Urinary bladder (tissue), 4 donors: ENCODE data around the gene PEAK3. TPM values are rescaled to one million over a fixed set of nuclear protein-coding genes. Genes with fewer than 3 reads are reported as not detected.

Source experiments
- DNase-seq: peaks from one replicate; pipeline ENCODE4 v3.0.0-alpha.2; 2015; ENCODE audit errors: extremely low spot score
- H3K27ac ChIP-seq: one replicate; pipeline ENCODE4 v1.5.1; 2013; ENCODE audit warnings: low read depth, mild to moderate bottlenecking, moderate library complexity
- H3K36me3 ChIP-seq: one replicate; pipeline ENCODE4 v1.6.1; 2013; ENCODE audit warnings: mild to moderate bottlenecking, moderate library complexity; ENCODE audit not compliant: insufficient read depth
- H3K4me1 ChIP-seq: one replicate; pipeline ENCODE4 v1.6.1; 2013; ENCODE audit warnings: mild to moderate bottlenecking, moderate library complexity; ENCODE audit not compliant: insufficient read depth
- H3K4me3 ChIP-seq: one replicate; pipeline ENCODE4 v1.5.1; 2013; ENCODE audit warnings: low read depth, low read length
- WGBS: extraction: QIAGEN DNeasy Blood & Tissue Kit; methylation state at CpG from one replicate; pipeline ENCODE4 v1.1.7; 2013; 5-methylcytosine and 5-hydroxymethylcytosine counted together
- polyA plus RNA-seq: library from polyadenylated mRNA; stranded (reverse); fragments of 200-250 nt; gene quantifications from one replicate; pipeline ENCODE4 v1.2.3, GENCODE V29; 2013
- total RNA-seq: library from RNA; depleted of rRNA; stranded (reverse); fragments of >200 nt; gene quantifications from one replicate; pipeline ENCODE4 v1.2.3, GENCODE V29; 2014
- donor health status: healthy with polysubstance abuse.
- donor health status: healthy.

The PEAK3 gene
- total and polyA plus RNA-seq, 2 donors: 0.58 TPM; not detected in 1

DNA sequence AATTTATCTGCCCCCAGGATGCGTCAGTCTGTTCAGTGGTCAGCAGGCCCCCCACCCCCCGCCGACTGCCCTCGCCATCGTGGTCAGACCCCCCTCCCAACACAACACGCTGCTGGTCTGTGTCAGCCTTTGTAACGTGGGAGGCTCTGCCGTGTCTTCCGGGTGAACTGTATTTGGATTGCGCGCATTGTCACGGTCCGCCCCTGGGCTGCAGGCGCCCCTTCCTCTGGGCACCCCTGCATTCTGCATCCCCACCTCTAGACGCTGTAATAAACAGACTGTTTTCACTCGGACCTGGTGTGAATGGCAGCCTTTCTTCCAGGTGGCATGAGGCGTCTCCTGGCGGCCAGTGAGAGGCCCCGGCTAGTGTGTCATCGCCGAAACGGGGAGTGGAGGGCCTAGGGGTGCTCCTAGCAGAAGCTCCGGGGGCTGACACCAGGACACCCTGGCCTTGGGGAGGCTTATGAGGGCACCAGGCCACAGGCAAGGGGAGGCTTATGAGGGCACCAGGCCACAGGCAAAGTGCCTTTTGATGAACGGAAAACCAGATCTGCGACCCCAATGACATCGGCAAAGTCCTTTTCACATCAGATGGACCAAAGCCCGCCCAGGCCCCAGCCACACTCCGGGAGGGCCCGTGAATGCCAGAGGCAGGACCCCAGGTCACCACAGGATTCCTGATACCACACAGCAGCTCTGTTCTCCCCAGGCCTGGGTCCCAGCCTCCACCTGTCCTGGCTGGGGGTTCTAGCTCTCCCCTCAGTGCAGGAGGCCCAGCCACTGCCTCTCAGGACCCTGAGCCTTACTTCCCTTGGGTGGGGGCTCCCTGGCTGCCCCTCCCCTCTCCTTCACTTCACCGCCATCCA is 49.5 kb downstream of the PEAK3 start:
- no peak for DNase-seq
- H3K36me3 ChIP-seq: no peaks in the 10 kb centered on the region
- no peak overlapping the region for H3K4me3 ChIP-seq
- no peaks in the 10 kb centered on the region for H3K4me1 ChIP-seq
- H3K27ac ChIP-seq: no peak overlapping the region
- 76% methylated on average over 30 of the region's 30 CpGs for WGBS

DNA sequence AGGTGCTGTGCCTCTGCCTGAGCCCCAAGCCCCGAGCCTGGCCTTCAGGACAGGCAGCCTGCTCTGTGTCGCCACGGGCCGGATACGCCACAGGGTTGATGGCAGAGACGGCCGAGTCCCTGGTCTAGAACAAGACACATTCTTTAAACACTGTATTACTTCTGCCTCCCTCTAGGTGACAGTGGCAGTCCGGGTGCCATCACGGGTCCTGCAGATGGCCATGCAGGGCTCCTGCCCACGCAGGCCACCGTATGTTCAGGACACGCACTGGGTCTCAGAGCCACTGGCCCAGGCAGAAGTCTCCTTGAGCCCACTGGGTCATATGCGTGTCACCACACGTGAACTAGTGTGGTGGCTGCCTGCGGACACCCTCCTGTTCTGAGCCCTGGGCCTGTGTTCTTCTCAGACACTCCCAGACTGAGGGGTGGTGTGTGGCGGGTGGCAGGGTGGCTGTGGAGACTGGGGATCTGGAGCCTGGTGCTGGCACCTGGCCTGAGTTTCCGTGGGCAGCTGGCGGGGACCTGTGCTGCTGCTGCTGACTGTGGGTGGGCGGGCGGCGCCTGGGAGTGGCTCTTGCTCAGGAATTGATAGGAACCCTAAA is 50.3 kb downstream of the PEAK3 start:
- Histone ChIP-seq H3K36me3 (peaks cover under 1% of the 10 kb centered on the region), H3K4me3 (no peak overlapping the region), H3K27ac (no peak overlapping the region), H3K4me1 (no peaks in the 10 kb centered on the region)
- DNase-seq: no peak
- 77% methylated on average over 21 of the region's 21 CpGs for WGBS

DNA sequence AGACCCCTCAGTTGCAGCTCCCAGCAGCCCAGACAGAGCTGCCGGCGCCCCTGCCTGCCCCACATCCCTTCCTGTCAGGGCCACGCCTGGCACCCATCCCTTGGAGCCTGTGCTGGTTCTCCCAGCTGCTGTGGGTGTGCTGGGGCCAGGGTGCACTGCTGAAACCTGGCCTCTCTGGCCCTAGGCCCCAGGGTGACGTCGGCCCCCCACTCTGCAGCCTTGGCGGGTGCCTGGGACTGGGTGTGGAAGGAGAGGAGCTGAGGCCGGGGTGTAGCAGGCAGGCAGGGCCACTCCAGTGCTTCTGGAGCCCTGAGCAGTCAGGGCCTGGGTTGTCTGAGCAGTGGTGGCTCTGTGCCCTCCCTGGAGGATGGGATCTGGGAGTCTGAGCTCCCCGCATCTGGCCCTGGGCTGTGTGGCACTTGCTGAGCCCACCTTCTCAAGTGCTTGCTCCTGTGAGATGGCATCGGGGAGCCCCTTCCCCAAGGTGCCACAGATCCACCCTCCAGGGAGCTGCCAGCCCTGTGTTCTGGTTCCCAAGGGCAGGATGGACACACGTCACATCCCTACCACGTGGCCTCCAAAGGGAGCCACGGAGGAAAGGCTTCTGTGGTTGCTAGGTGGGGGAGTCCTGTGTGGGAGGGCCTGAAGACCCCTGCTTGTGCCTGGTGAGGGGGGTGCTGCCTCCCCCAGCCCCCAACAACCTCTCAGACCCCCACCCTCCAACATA is 51.0 kb downstream of the PEAK3 start:
- no peaks in the 10 kb centered on the region for H3K4me1 ChIP-seq
- H3K36me3 ChIP-seq: peaks cover 3% of the 10 kb centered on the region
- H3K27ac ChIP-seq: no peak overlapping the region
- DNase-seq: no peak
- H3K4me3 ChIP-seq: no peak overlapping the region
- WGBS: 74% methylated on average over 12 of the region's 12 CpGs

DNA sequence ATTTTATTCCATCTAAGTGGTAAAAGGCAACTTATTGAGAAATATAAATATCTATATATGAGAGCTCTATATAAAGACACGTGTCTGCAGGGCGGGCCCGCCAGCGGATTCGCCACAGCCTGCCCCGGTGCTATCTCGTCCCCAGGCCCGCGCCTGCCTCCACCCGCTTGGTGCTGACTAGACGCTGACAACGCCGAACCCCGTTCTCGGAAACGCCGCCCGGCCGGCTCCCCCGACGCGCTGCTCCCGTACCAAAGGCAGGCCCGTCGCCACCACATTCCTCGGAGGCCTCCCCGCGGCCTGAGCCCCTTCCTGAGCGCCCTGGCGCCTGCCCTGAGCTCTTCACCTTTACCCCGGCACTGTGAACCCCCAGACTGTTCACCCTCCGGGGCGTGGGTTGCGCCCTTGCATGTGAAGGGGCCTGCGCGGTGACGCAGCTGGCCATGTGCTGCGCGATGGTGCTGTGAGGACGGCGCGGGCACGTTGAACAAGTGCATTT is 51.9 kb downstream of the PEAK3 start:
- no peak for DNase-seq
- Histone ChIP-seq H3K27ac (no peak overlapping the region), H3K36me3 (peaks cover 3% of the 10 kb centered on the region), H3K4me3 (no peak overlapping the region), H3K4me1 (no peaks in the 10 kb centered on the region)
- WGBS: 92% methylated on average over 43 of the region's 43 CpGs

DNA sequence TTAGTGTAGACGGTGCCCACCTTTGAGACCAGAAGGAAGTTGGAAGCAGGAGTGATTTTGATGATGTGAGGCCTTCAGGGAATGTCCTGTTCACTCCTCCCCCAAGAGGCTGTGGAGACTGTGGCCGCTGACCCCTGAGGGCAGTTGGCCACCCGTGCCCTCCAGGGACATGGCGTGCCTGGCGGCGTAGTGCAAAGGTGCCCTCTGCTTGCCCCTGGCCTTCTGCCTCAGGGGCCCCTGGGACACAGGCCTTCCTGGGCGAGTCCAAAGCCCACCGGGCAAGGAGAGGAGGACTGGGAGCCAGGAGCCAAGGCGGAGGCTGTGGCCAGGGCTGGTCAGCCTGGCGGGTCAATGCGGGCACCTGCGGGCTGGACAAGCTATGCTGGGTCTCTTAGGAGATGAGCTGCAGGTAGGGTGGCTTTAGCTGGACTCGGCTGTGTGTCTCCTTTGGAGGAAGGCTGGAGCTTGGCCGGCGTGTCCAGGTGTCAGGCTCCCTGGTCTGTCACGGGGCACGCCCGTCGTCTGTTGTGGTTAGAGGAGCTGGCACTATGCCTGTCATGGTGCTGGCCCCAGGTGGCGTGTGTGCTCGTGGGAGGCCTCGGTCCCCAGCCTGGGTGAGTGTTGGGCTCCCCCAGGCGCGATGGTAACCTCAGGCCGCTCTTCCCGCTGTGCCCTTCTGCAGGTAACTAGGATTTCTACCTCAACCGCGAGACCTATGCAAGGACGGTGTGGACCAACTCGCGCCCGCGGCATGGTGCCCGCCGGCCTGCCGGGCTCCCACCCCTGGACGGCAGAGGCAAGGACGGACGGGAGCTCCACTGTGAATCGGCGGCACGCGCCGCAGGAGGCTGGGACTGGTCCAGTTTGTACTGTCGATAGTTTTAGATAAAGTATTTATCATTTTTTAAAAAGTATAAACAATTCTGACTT is 52.6 kb downstream of the PEAK3 start:
- Histone ChIP-seq H3K4me1 (no peaks in the 10 kb centered on the region), H3K36me3 (peaks cover 3% of the 10 kb centered on the region), H3K4me3 (no peak overlapping the region), H3K27ac (no peak overlapping the region)
- 93% methylated on average over 45 of the region's 45 CpGs for WGBS
- DNase-seq: no peak

DNA sequence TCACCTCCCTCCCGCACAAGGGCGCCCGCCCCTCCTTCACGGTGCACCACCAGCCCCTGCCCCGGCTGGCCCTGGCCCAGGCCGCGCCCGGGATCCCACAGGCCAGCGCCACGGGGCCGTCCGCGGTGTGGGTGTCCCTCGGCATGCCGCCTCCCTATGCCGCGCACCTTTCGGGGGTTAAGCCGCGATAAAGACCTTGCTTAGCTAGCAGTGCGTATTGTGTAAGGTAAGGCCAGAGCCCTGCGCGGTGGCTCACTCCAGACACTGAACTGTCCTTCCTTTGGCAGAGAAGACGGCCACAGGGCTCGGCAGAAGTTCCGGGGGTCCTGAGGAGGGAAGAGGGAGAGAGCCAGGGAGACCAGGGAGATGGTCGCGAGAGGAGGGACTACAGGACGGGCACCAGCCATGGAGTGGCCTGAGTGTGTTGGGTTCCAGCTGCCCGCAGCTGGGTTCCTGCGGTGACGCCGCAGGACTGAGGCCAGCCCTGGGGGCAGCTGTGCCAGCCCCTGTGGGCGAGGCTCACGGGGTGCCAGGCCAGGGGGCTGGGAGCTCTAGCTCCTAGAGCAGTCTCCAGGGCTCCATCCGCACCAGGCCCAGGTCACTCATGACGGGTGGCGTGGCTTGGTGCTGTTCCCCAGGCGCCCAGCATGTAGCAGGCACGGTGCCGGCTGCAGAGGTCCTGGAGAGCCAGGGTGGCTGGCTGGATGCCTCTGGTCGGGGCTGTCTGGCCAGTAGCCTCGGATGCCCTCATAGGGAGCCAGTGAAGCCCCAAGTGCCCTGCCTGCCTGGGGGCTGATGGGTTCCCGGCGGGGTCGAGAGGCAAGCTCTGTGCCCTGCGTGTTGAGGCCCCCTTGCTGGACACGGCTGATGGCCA is 53.6 kb downstream of the PEAK3 start:
- Histone ChIP-seq H3K27ac (no peak overlapping the region), H3K4me3 (no peak overlapping the region), H3K36me3 (peaks cover 3% of the 10 kb centered on the region), H3K4me1 (no peaks in the 10 kb centered on the region)
- WGBS: 94% methylated on average over 48 of the region's 48 CpGs
- no peak for DNase-seq

DNA sequence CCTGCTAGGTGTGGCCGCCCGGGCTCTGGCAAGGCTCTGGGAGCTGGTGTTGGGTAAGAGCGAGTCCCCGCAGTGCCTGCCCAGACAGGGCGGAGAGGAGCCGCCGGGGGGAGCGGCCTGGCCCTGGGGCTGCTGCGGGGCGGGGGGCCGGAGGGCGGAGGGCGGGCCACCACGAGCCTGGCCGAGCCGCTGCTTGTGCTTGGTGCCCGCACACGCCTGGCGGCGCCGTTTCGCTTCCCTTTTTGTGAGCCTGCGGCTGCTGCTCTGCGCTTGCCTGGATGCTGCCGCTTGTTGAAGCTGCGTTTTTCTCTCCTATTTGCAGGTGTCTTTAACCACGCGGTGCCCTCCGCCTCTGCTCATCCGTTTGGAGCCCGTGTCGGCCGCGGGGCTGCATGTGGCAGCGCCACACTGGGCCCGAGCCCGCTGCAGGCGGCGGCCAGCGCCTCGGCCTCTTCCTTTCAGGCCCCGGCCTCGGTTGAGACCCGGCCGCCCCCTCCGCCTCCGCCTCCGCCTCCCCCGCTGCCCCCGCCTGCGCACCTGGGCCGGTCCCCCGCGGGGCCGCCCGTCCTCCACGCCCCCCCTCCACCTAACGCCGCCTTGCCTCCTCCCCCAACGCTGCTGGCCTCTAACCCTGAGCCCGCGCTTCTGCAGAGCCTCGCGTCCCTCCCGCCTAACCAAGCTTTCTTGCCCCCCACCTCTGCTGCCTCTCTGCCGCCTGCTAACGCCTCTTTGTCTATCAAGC is 54.4 kb downstream of the PEAK3 start:
- Histone ChIP-seq H3K4me3 (no peak overlapping the region), H3K36me3 (peaks cover 3% of the 10 kb centered on the region), H3K27ac (no peak overlapping the region), H3K4me1 (no peaks in the 10 kb centered on the region)
- no peak for DNase-seq
- WGBS: 91% methylated on average over 67 of the region's 67 CpGs

DNA sequence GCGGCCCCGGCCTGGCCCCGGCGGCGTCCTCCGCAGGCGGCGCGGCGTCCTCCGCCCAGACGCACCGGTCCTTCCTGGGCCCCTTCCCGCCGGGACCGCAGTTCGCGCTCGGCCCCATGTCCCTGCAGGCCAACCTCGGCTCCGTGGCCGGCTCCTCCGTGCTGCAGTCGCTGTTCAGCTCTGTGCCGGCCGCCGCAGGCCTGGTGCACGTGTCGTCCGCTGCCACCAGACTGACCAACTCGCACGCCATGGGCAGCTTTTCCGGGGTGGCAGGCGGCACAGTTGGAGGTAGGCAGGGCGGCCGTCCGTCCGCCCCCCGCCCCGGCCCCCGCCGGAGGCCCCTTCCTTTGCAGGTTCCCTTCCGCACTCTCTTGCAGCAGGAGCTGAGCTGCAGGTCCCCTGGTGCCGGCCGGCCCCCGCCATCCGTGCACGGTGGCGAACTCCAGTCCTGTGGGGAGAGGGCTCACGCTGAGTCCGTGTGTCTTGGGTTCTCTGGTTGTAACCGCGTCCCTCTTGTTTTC is 55.1 kb downstream of the PEAK3 start:
- DNase-seq: no peak
- H3K4me3 ChIP-seq: no peak overlapping the region
- no peaks in the 10 kb centered on the region for H3K4me1 ChIP-seq
- WGBS: 96% methylated on average over 53 of the region's 53 CpGs
- H3K27ac ChIP-seq: no peak overlapping the region
- peaks cover 3% of the 10 kb centered on the region for H3K36me3 ChIP-seq

DNA sequence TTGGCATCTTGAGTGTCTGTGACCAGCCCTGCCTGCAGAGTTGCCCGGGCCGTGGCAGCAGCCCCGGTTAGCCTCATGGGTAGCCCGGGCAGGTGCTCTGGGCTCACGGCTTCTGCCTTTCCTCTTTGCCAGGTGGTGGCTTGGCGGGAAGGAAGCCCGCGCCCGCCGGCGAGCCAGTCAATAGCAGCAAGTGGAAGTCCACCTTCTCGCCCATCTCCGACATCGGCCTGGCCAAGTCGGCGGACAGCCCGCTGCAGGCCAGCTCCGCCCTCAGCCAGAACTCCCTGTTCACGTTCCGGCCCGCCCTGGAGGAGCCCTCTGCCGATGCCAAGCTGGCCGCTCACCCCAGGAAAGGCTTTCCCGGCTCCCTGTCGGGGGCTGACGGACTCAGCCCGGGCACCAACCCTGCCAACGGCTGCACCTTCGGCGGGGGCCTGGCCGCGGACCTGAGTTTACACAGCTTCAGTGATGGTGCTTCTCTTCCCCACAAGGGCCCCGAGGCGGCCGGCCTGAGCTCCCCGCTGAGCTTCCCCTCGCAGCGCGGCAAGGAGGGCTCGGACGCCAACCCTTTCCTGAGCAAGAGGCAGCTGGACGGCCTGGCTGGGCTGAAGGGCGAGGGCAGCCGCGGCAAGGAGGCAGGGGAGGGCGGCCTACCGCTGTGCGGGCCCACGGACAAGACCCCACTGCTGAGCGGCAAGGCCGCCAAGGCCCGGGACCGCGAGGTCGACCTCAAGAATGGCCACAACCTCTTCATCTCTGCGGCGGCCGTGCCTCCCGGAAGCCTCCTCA is 55.7 kb downstream of the PEAK3 start:
- H3K4me3 ChIP-seq: no peak overlapping the region
- no peak for DNase-seq
- no peak overlapping the region for H3K27ac ChIP-seq
- peaks cover 3% of the 10 kb centered on the region for H3K36me3 ChIP-seq
- 94% methylated on average over 59 of the region's 59 CpGs for WGBS
- no peaks in the 10 kb centered on the region for H3K4me1 ChIP-seq

DNA sequence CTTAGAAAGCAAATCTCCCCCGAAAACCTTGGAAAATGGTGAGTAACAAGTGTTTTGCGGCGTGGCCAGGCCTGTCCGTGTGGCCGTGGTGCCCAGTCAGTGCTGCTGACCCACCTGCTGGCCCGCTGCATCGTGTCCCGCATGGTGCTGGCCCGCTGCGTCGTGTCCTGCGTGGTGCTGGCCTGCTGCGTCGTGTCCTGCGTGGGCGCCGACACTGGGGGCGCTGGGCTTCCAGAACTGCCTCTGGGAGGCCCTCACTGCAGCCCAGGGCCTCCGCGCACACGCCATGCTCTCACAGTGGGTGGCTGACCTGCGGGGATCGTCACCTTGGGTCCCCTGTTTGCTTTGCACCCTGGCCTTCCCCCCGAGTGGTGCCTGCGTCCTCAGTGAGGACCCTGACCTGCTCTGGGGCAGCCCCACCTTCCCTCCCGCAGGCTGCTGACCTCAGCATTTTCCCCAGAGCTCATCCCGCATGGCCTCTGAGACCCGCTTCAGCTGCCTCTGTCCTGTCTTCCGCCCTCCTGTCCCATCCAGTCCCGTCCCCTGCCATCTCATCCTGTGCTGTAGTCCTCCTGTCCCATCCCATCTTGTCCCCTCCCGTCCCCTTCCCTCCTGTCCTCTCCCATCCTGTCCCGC is 56.4 kb downstream of the PEAK3 start:
- Histone ChIP-seq H3K36me3 (peaks cover 3% of the 10 kb centered on the region), H3K27ac (no peak overlapping the region), H3K4me1 (no peaks in the 10 kb centered on the region), H3K4me3 (no peak overlapping the region)
- 92% methylated on average over 32 of the region's 32 CpGs for WGBS
- no peak for DNase-seq
